Measurements from ENCODE around the gene ZNF200. TPM values are rescaled to one million over a fixed set of nuclear protein-coding genes. Genes with fewer than 3 reads are reported as not detected.

Gene ZNF200
- total RNA-seq, 1 experiment from 2014 or later, result 8.8 TPM

- no peak for ATAC-seq
- Histone ChIP-seq H3K27me3 (ENCODE audit: insufficient read depth, low read length) (no peaks in the 10 kb centered on the region), H3K9me2 (ENCODE audit: insufficient read depth) (no peaks in the 10 kb centered on the region), H3K9me3 (ENCODE audit: control insufficient read depth in 1 of 2, insufficient read depth in 1 of 2, low read depth in 1 of 2, low read length in 2 of 2) (no peaks in the 10 kb centered on the region), H4K20me1 (ENCODE audit: insufficient read depth) (no peaks in the 10 kb centered on the region), H3K27ac (ENCODE audit: low read depth, low read length) (no peak overlapping the region), H3K79me2 (ENCODE audit: insufficient read depth, low read length) (no peaks in the 10 kb centered on the region), H3K4me3 (replicated peaks in 1 of 2; ENCODE audit: low read depth in 1 of 2, low read length in 2 of 2) (no peak overlapping the region), H3K4me1 (ENCODE audit: control insufficient read depth in 1 of 2, insufficient read depth in 2 of 2, low read length in 2 of 2) (no peaks in the 10 kb centered on the region), H3K36me3 (ENCODE audit: control insufficient read depth in 1 of 2, insufficient read depth in 2 of 2, low read length in 2 of 2) (no peaks in the 10 kb centered on the region), H2AFZ (ENCODE audit: low read depth, low read length, poor library complexity, severe bottlenecking) (no peak overlapping the region), H3K4me2 (ENCODE audit: low read length) (no peak overlapping the region), H3K9ac (ENCODE audit: low read length) (no peak overlapping the region)
- intact Hi-C loops (cut with micrococcal nuclease), result no loop called here
- no peak for DNase-seq (ENCODE audit: low read depth, low spot score)
- no TSS peak for BruUV-seq (replicated peaks)
- CTCF ChIA-PET, result no interaction called here
- RAD21 ChIA-PET (ENCODE audit: low non-redundant PET in 1 of 2, low total read pairs in 2 of 2, uncharacterized antibody in 2 of 2, unreplicated experiment in 2 of 2), result no interaction called here
- POLR2A ChIA-PET, result no interaction called here
- TF ChIP-seq ZFX (IDR thresholded peaks at IDR 0.05), result no peak
- TF ChIP-seq RAD21 (IDR thresholded peaks at IDR 0.05; ENCODE audit: low read depth), result no peak
- no peak for TF ChIP-seq YY1 (IDR thresholded peaks at IDR 0.05; ENCODE audit: extremely low read depth, insufficient replicate concordance, low read depth, low read length)
- TF ChIP-seq SP1 (IDR thresholded peaks at IDR 0.05; ENCODE audit: low read depth), result no peak
- no peak for TF ChIP-seq ELF1 (IDR thresholded peaks at IDR 0.05; ENCODE audit: borderline replicate concordance, low read depth)
- no peak for TF ChIP-seq ZBTB33 (IDR thresholded peaks at IDR 0.05; ENCODE audit: extremely low read depth, insufficient replicate concordance, low read length)
- TF ChIP-seq CBX3 (IDR thresholded peaks at IDR 0.05; ENCODE audit: low read depth), result no peak
- TF ChIP-seq POLR2A (IDR thresholded peaks at IDR 0.05; ENCODE audit: borderline replicate concordance, extremely low read depth, insufficient read depth, insufficient read length), result no peak
- TF ChIP-seq MAX (IDR thresholded peaks at IDR 0.05), result no peak
- no peak for TF ChIP-seq ATF3 (IDR thresholded peaks at IDR 0.05)
- TF ChIP-seq ZNF274 (IDR thresholded peaks at IDR 0.05; ENCODE audit: low read depth, low read length), result no peak
- no peak for TF ChIP-seq FOSL1 (IDR thresholded peaks at IDR 0.05; ENCODE audit: low read depth)
- no peak for TF ChIP-seq CTCF (IDR thresholded peaks at IDR 0.05 in 2 of 3, conservative IDR thresholded peaks at IDR 0.05 in 1 of 3; ENCODE audit: borderline replicate concordance in 1 of 3, insufficient read depth in 1 of 3, low read depth in 2 of 3, low read length in 2 of 3)
- TF ChIP-seq EGR1 (IDR thresholded peaks at IDR 0.05; ENCODE audit: low read depth), result no peak
- no peak for TF ChIP-seq EZH2 (IDR thresholded peaks at IDR 0.05)
Observed at GRCh38 chr16:3215601-3216262, 19.2 kb downstream of the ZNF200 start.
